Tibial artery (tissue), 4 donors: ENCODE results near the gene DDX51.

Experiments used
- DNase-seq, 2 donors: peaks; one replicate each; pipeline ENCODE4 v3.0.0-alpha.2; 2019
- H3K27ac ChIP-seq, 2 donors: fragments of 200-600 bp; sonication (generic) in 1 of 2; 1 replicate in 1 of 2; 2 replicates in 1 of 2; pipeline ENCODE4 v1.5.1; 2018 to 2019; ENCODE audit warnings: mild to moderate bottlenecking in 1 of 2
- H3K27me3 ChIP-seq, 2 donors: fragments of 200-600 bp; sonication (generic) in 1 of 2; one replicate each; pipeline versions ENCODE4 v1.5.1 to v1.6.0; 2016 to 2019
- H3K36me3 ChIP-seq, 3 donors: fragments of 200-600 bp; sonication (generic) in 2 of 3; one replicate each; pipeline ENCODE4 v1.5.1; 2016 to 2019; ENCODE audit warnings: mild to moderate bottlenecking in 2 of 3
- H3K4me1 ChIP-seq, 4 donors: fragments of 200-600 bp; sonication (generic) in 2 of 4; 1 replicate in 3 of 4; 2 replicates in 1 of 4; pipeline ENCODE4 v1.5.1; 2016 to 2019
- H3K4me3 ChIP-seq, 2 donors: fragments of 200-600 bp; sonication (generic) in 1 of 2; 1 replicate in 1 of 2; 2 replicates in 1 of 2; pipeline ENCODE4 v1.5.1; 2018 to 2019; ENCODE audit warnings: mild to moderate bottlenecking in 2 of 2
- H3K9me3 ChIP-seq, 3 donors: fragments of 200-600 bp; sonication (generic) in 1 of 3; one replicate each; pipeline ENCODE4 v1.5.1; 2016 to 2019
- intact Hi-C: fragments of 100-400 bp; cut with DNase I; formaldehyde crosslinking; loops from one replicate; pipeline ENCODE4 v1.15.0; 2023; ENCODE audit warnings: low total_unique reads
- TF ChIP-seq, protein P1 (sequence below), 2 experiments: fragments of 200-600 bp in 1 of 2; fragments of 450-650 bp in 1 of 2; IDR thresholded peaks; one replicate each; pipeline ENCODE4 v1.5.1; 2017 to 2019; ENCODE audit warnings: antibody characterized with exemption in 2 of 2, mild to moderate bottlenecking in 1 of 2, moderate library complexity in 1 of 2

The DDX51 gene

DNA sequence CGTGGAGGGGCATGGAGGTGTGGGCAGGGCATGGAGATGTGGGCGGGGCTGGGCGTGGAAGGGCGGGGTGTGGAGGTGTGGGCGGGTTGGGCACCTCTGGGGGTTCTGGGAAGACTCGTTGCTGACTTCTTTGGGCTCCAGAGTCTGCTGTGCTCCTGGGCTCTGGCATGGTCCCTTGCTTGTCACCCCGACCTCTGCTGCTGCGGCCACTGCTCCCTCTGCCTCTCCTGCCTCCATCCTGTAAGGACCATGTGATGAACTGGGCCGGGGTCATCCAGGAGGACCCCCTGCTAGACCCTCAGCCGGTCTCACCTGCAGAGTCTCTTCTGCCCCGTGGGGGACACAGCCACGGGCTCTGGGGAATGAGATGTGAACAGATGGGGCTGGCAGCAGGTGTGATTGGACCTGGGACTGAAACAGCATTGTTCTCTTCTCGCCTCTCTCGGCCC is 15.5 kb upstream of the DDX51 start:
- Histone ChIP-seq H3K4me3 (no peak overlapping the region), H3K27ac (no peak overlapping the region), H3K9me3 (no peaks in the 10 kb centered on the region), H3K27me3 (no peaks in the 10 kb centered on the region), H3K4me1 (peaks cover 0 to 19% (median 17%) of the 10 kb centered on the region in 4 donors), H3K36me3 (peaks cover 0 to 35% (median 20%) of the 10 kb centered on the region in 3 donors)
- TF ChIP-seq, protein P1, sequence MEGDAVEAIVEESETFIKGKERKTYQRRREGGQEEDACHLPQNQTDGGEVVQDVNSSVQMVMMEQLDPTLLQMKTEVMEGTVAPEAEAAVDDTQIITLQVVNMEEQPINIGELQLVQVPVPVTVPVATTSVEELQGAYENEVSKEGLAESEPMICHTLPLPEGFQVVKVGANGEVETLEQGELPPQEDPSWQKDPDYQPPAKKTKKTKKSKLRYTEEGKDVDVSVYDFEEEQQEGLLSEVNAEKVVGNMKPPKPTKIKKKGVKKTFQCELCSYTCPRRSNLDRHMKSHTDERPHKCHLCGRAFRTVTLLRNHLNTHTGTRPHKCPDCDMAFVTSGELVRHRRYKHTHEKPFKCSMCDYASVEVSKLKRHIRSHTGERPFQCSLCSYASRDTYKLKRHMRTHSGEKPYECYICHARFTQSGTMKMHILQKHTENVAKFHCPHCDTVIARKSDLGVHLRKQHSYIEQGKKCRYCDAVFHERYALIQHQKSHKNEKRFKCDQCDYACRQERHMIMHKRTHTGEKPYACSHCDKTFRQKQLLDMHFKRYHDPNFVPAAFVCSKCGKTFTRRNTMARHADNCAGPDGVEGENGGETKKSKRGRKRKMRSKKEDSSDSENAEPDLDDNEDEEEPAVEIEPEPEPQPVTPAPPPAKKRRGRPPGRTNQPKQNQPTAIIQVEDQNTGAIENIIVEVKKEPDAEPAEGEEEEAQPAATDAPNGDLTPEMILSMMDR (IDR thresholded peaks at IDR 0.05): no peak
- peak in 1 of 2 donors; percentile 55 for DNase-seq
- intact Hi-C loops: no loop called here

DNA sequence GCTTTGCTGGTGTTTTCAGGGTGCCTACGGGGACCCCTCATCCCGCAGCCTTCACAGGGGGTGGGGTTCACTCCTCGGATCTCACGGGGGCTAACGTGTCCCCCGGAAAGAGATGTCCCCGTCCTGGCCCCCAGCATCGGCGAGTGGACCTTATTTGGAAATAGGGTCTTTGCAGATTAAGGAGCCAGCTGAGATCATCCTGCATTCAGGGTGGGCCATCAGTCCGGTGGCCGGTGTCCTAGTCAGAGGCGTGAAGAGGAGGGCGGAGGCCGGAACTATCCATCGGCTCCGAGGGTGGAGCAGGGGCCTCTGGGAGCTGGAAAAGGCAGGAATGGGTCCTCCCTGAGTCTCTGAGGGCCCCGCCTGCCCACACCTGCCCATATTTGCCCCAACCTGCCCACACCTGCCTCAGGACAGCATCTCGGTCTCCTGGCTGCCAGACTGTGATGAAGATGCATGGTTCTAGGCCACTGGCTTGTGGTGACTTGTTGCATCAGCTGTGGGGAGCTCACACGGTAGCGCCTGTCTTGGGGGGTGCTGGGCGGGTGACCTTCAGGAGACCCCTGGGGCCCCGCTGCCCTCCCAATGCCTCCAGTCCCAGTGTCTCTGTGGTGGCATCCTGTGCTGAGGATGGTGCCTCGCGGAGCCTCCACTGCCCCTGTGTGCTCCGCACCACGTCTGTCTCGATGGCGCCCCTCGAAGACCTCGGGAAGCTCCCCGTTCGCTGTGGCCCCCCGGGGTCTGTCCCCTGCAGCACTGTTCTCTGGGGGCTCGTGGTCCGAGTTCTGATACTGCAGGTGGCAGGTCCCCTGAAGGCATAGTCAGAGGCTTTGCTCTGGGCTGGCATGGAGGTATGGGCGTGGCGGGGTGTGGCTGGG is 14.8 kb upstream of the DDX51 start:
- no peak for DNase-seq
- TF ChIP-seq, protein P1 (IDR thresholded peaks at IDR 0.05): no peak
- intact Hi-C loops: no loop called here
- H3K36me3 ChIP-seq: peaks cover 0 to 35% (median 20%) of the 10 kb centered on the region in 3 donors
- peaks cover 0 to 23% (median 20%) of the 10 kb centered on the region in 4 donors for H3K4me1 ChIP-seq
- no peaks in the 10 kb centered on the region for H3K9me3 ChIP-seq
- no peak overlapping the region for H3K27ac ChIP-seq
- no peak overlapping the region for H3K4me3 ChIP-seq
- H3K27me3 ChIP-seq: no peaks in the 10 kb centered on the region

GRCh38 chr12:132157733-132158409 is 13.8 kb upstream of the DDX51 start:
- H3K36me3 ChIP-seq: peaks cover 0 to 35% (median 20%) of the 10 kb centered on the region in 3 donors
- H3K4me1 ChIP-seq: peaks cover 0 to 18% (median 16%) of the 10 kb centered on the region in 4 donors
- intact Hi-C loops: no loop called here
- no peaks in the 10 kb centered on the region for H3K27me3 ChIP-seq
- no peak for DNase-seq
- H3K4me3 ChIP-seq: no peak overlapping the region
- H3K27ac ChIP-seq: no peak overlapping the region
- no peaks in the 10 kb centered on the region for H3K9me3 ChIP-seq
- TF ChIP-seq, protein P1 (IDR thresholded peaks at IDR 0.05): no peak

- peaks cover 0 to 8% (median 5%) of the 10 kb centered on the region in 4 donors for H3K4me1 ChIP-seq
- no peak overlapping the region for H3K27ac ChIP-seq
- H3K4me3 ChIP-seq: no peak overlapping the region
- H3K36me3 ChIP-seq: peaks cover 0 to 44% (median 24%) of the 10 kb centered on the region in 3 donors
- TF ChIP-seq, protein P1 (IDR thresholded peaks at IDR 0.05): no peak
- H3K9me3 ChIP-seq: no peaks in the 10 kb centered on the region
- intact Hi-C loops: no loop called here
- DNase-seq: no peak
- no peaks in the 10 kb centered on the region for H3K27me3 ChIP-seq
Observed at GRCh38 chr12:132156573-132157325, 12.6 kb upstream of the DDX51 start.

GRCh38 chr12:132155771-132156572 is 11.9 kb upstream of the DDX51 start:
- H3K36me3 ChIP-seq: peaks cover 0 to 51% (median 24%) of the 10 kb centered on the region in 3 donors
- H3K4me3 ChIP-seq: no peak overlapping the region
- intact Hi-C loops: no loop called here
- TF ChIP-seq, protein P1 (IDR thresholded peaks at IDR 0.05): no peak
- H3K27me3 ChIP-seq: no peaks in the 10 kb centered on the region
- H3K9me3 ChIP-seq: no peaks in the 10 kb centered on the region
- H3K27ac ChIP-seq: no peak overlapping the region
- no peak for DNase-seq
- peaks cover 0 to 8% (median 5%) of the 10 kb centered on the region in 4 donors for H3K4me1 ChIP-seq
